Small intestine (tissue), 7 donors: ENCODE data around the gene CASP5. TPM values are rescaled to one million over a fixed set of nuclear protein-coding genes. Genes with fewer than 3 reads are reported as not detected.

Source experiments
- DNase-seq, 2 donors: peaks; one replicate each; pipeline versions ENCODE4 v3.0.0 to v3.0.0-alpha.2; 2013
- FAIRE-seq: peaks from 2 replicates; lab custom pipeline; 2012; peaks lifted over from hg19 to GRCh38; lab: Jason Lieb, UNC
- H3K27ac ChIP-seq, 3 donors: one replicate each; pipeline ENCODE4 v1.5.1; 2013; ENCODE audit warnings: low read length in 2 of 3, mild to moderate bottlenecking in 2 of 3, control low read depth in 1 of 3, inconsistent platforms in 1 of 3, low read depth in 1 of 3, moderate library complexity in 1 of 3
- H3K27me3 ChIP-seq, 3 donors: one replicate each; pipeline ENCODE4 v1.6.1; 2013; ENCODE audit warnings: low read length in 3 of 3, inconsistent platforms in 1 of 3; ENCODE audit not compliant: control insufficient read depth in 3 of 3, insufficient read depth in 3 of 3
- H3K36me3 ChIP-seq, 3 donors: one replicate each; pipeline ENCODE4 v1.6.1; 2013; ENCODE audit warnings: low read length in 3 of 3, inconsistent platforms in 1 of 3, low read depth in 1 of 3, mild to moderate bottlenecking in 1 of 3, moderate library complexity in 1 of 3; ENCODE audit not compliant: control insufficient read depth in 3 of 3, insufficient read depth in 2 of 3
- H3K4me1 ChIP-seq, 3 donors: one replicate each; pipeline ENCODE4 v1.6.1; 2013; ENCODE audit warnings: low read length in 2 of 3, inconsistent platforms in 1 of 3, low read depth in 1 of 3, mild to moderate bottlenecking in 1 of 3, moderate library complexity in 1 of 3; ENCODE audit not compliant: control insufficient read depth in 3 of 3, insufficient read depth in 2 of 3
- H3K4me3 ChIP-seq, 3 donors: one replicate each; pipeline ENCODE4 v1.5.1; 2013; ENCODE audit warnings: low read length in 3 of 3, control low read depth in 1 of 3, inconsistent platforms in 1 of 3, low read depth in 1 of 3, mild to moderate bottlenecking in 1 of 3, moderate library complexity in 1 of 3
- H3K9me3 ChIP-seq, 2 donors: one replicate each; pipeline ENCODE4 v1.6.1; 2013; ENCODE audit warnings: low read depth in 1 of 2, low read length in 1 of 2; ENCODE audit not compliant: control insufficient read depth in 2 of 2, insufficient read depth in 1 of 2
- WGBS, 3 donors: extraction: QIAGEN DNeasy Blood & Tissue Kit; methylation state at CpG; one replicate each; pipeline ENCODE4 v1.1.7; 2013; 5-methylcytosine and 5-hydroxymethylcytosine counted together
- polyA plus RNA-seq, 4 donors: library from polyadenylated mRNA; stranded (reverse) in 3 of 4; unstranded in 1 of 4; fragments of 200-250 nt in 3 of 4; fragments of 120-200 nt in 1 of 4; gene quantifications; one replicate each; pipeline versions ENCODE4 v1.2.1 to v1.2.3, GENCODE V29; 2013
- donor health status: healthy with polysubstance abuse.
- donor health status: control.
- donor health status: control.
- donor health status: Bipolar disorder and iron deficiency.
- donor health status: healthy.

CASP5 gene
- polyA plus RNA-seq, 4 donors, result 4.7 to 15.1 (median 8.1) TPM

DNA sequence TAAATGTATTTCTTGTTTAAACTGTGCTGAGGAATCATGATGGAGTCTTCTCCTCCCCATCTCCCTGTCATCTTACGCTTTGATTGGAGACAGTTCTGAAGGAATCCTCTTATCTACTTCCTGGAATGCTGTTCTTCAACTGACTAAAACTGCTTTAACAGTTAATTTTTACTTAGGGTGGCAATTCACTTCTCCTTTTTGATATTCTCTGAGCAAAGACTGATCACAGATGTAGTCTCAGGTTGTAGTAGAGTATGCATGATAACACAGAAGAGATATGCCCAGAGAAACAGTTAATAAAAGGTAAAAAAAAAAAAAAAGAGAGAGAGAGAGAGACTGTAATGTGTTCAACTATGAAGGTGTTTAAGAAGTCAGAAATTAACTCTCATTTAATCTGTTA is 1.4 kb upstream of the CASP5 start:
- Histone ChIP-seq H3K27me3 (no peaks in the 10 kb centered on the region), H3K36me3 (peaks cover under 1 to 13% (median 7%) of the 10 kb centered on the region in 3 donors), H3K9me3 (no peaks in the 10 kb centered on the region), H3K4me1 (peaks cover 0 to 7% (median 3%) of the 10 kb centered on the region in 3 donors), H3K27ac (peak overlapping the region in 1 of 3 donors; percentile 0), H3K4me3 (no peak overlapping the region)
- DNase-seq (no peak), FAIRE-seq (no peak)
- WGBS, 3 donors, result 73 to 96% (median 83%) methylated on average over 1 of the region's 1 CpG

DNA sequence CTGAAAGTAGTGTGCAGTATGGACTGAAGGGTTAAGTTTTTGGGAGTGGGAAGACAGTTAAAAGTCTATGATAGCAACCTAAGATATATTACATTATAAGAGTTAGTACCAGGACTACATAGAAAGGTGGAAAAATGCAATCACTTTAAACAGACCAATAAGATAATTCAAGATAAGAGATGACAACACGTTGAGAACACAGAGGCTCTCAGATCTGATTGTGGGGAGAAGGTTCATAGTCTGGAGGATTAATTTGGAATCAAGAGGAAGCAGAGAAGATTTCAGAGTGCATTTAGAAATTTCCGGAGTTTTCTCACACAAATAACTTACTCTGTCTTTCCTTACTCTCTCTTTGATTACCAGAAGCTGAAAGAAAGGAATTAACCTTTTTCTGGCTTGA is 441 bp downstream of the CASP5 start:
- H3K4me3 ChIP-seq, result no peak overlapping the region
- DNase-seq, result peak in 1 of 2 donors; percentile 32
- H3K27me3 ChIP-seq, result no peaks in the 10 kb centered on the region
- FAIRE-seq, result no peak
- H3K36me3 ChIP-seq, result peaks cover 0 to 8% (median 7%) of the 10 kb centered on the region in 3 donors
- 13 to 32% (median 19%) methylated on average over 2 of the region's 2 CpGs for WGBS, 3 donors
- H3K27ac ChIP-seq, result peak overlapping the region; percentile 54 to 65 (median 62)
- H3K9me3 ChIP-seq, result no peaks in the 10 kb centered on the region
- H3K4me1 ChIP-seq, result peaks cover 0 to 5% (median 3%) of the 10 kb centered on the region in 3 donors

DNA sequence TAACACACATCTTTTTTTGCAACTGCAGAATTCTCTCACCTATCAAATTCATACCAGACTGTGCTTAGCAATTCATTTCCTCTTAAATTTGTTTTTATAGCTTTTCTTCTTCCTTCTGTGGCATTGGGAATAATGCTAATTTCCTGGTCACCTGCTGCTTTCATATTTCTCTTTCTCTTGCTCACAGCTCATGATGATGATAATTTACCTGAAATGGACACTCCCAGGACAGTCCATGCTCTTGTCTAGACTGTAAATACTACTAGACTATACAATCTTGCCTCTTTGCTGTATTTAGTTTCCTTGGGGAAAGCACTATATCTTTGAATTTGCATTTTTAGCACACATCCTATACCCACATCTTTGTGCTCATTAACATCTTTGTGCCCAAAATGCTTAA is 15.5 kb downstream of the CASP5 start:
- H3K27ac ChIP-seq, result no peak overlapping the region
- FAIRE-seq (no peak), DNase-seq (no peak)
- H3K27me3 ChIP-seq, result no peaks in the 10 kb centered on the region
- H3K36me3 ChIP-seq, result no peaks in the 10 kb centered on the region
- H3K4me1 ChIP-seq, result no peaks in the 10 kb centered on the region
- no peak overlapping the region for H3K4me3 ChIP-seq
- H3K9me3 ChIP-seq, result no peaks in the 10 kb centered on the region

DNA sequence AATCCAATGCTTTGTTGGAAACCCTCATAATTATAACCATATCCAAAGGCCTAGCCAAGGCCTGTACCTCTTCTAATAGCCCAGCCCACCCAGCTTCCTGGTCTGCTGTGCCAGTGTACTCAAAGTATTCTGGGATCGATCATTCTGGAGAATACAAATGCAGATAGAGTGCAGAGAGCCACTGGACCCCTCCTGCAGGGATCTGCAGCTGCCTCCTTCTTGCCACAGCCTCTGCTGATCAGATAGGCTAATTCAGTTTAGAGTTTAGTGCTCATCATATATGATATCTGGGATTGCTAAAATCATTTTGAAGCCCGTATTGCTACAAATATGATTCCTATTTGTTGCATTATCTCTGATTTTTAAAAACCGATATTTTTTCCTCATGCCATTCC is 17.5 kb downstream of the CASP5 start:
- Histone ChIP-seq H3K27ac (no peak overlapping the region), H3K9me3 (no peaks in the 10 kb centered on the region), H3K27me3 (no peaks in the 10 kb centered on the region), H3K36me3 (no peaks in the 10 kb centered on the region), H3K4me1 (no peaks in the 10 kb centered on the region), H3K4me3 (no peak overlapping the region)
- DNase-seq (no peak), FAIRE-seq (no peak)
- 84 to 94% (median 87%) methylated on average over 3 of the region's 3 CpGs for WGBS, 3 donors

DNA sequence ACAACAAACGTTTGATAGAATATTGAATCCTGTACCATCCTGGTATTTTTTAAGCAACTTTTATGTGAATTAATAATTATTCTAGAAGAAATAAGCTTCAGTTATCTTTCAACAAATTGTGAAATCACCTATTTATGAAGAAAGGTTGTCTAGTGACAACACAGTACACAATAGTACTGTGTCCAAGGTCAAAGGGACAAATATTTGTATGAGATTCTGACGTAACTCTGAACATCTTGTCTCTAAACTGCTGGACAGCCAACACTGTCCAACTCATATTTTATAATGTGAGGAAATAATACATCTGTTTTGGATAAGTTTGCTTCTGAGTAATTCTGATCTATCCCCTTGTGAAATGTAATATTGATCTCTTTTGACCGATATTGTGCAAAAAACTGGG is 18.9 kb downstream of the CASP5 start:
- no peak for DNase-seq
- no peaks in the 10 kb centered on the region for H3K4me1 ChIP-seq
- H3K27ac ChIP-seq, result no peak overlapping the region
- 72 to 91% (median 86%) methylated on average over 3 of the region's 3 CpGs for WGBS, 3 donors
- no peak overlapping the region for H3K4me3 ChIP-seq
- FAIRE-seq, result no peak
- H3K9me3 ChIP-seq, result no peaks in the 10 kb centered on the region
- peaks cover 0 to 4% (median 0%) of the 10 kb centered on the region in 3 donors for H3K36me3 ChIP-seq
- no peaks in the 10 kb centered on the region for H3K27me3 ChIP-seq

DNA sequence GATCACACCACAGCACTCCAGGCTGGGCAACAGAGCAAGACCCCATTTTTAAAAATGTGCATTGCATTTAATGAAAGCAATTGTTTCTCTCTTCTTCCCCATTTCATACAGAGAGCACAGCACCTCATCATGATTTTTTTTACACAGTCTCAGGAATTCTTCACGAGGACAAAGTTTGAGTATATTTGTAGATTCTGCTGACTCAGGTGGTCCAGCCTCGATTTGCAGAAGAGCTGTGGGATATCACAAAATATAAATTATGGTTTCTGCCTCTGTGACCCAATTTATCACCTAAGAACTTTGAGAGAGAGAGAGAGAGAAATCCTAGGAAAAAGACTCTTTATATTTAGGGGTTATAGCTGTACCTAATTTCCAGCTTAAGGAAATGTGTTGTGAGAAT is 19.8 kb downstream of the CASP5 start:
- WGBS, 3 donors, result 72 to 87% (median 83%) methylated on average over 2 of the region's 2 CpGs
- Histone ChIP-seq H3K36me3 (peaks cover 0 to 4% (median 2%) of the 10 kb centered on the region in 3 donors), H3K4me1 (no peaks in the 10 kb centered on the region), H3K4me3 (no peak overlapping the region), H3K27ac (no peak overlapping the region), H3K9me3 (no peaks in the 10 kb centered on the region), H3K27me3 (no peaks in the 10 kb centered on the region)
- FAIRE-seq (no peak), DNase-seq (no peak)

DNA sequence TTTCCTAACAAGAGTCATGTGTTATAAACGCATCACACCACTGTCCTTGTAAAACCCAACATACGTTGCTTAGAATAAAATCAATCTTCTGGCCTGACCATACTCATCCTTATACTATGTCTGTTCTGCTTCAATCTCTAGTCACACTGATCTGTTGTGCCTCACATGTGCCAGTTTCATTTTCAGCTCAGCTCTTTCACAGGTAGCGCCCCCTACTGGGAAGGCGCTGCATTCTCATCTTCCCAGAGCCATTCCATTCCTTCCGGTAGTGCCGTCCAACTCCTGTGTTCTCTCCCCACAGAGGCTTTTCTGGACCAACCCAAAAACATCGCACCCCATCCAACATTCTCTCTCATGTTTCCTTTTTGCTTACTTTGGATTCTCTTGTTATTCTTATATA is 22.2 kb downstream of the CASP5 start:
- no peak overlapping the region for H3K4me3 ChIP-seq
- H3K27ac ChIP-seq, result no peak overlapping the region
- peak; percentile 14 to 25 for DNase-seq
- no peaks in the 10 kb centered on the region for H3K4me1 ChIP-seq
- no peak for FAIRE-seq
- peaks cover 0 to 4% (median 2%) of the 10 kb centered on the region in 3 donors for H3K36me3 ChIP-seq
- no peaks in the 10 kb centered on the region for H3K27me3 ChIP-seq
- no peaks in the 10 kb centered on the region for H3K9me3 ChIP-seq
- 83 to 90% (median 87%) methylated on average over 7 of the region's 7 CpGs for WGBS, 3 donors

DNA sequence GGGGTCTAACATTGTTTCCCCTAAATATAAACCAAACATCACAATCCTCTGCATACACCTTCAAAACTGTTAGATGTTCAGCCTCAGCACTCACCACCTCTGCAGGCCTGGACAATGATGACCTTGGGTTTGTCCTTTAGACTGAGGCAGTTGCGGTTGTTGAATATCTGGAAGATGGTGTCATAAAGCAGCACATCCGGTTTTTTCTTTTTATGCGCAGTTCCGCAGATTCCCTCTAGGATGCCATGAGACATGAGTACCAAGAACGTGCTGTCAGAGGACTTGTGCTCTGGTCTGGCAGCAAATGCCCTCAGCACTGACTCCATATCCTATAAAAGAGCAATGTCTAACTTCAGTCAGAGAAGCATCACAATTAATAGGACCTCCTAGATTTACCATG is 22.8 kb downstream of the CASP5 start:
- DNase-seq (no peak), FAIRE-seq (no peak)
- Histone ChIP-seq H3K36me3 (peaks cover 0 to 4% (median 2%) of the 10 kb centered on the region in 3 donors), H3K27me3 (no peaks in the 10 kb centered on the region), H3K9me3 (no peaks in the 10 kb centered on the region), H3K27ac (no peak overlapping the region), H3K4me3 (no peak overlapping the region), H3K4me1 (no peaks in the 10 kb centered on the region)
- 87 to 92% (median 91%) methylated on average over 5 of the region's 5 CpGs for WGBS, 3 donors

DNA sequence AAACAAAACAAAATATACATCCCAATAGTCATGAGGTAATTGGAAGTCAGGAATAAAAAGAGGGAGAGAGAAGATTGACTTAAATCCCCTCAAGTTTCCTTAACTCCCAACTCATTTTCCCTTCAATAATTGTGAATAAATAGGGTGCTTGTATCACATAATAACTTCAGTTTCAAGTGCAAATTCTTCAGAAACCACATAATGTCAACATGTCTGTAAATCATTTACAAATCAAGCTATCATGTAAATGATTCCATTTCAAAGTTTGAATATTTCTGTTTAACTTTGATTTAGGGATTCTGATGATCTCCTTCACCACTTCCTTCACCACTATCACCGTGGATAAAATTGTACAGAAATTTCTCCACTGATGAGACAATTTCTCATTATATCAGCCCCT is 23.2 kb downstream of the CASP5 start:
- FAIRE-seq, result no peak
- Histone ChIP-seq H3K27me3 (no peaks in the 10 kb centered on the region), H3K4me1 (no peaks in the 10 kb centered on the region), H3K9me3 (no peaks in the 10 kb centered on the region), H3K4me3 (no peak overlapping the region), H3K36me3 (peaks cover 0 to 6% (median 2%) of the 10 kb centered on the region in 3 donors), H3K27ac (no peak overlapping the region)
- WGBS, 3 donors, result 59 to 82% (median 69%) methylated on average over 1 of the region's 1 CpG
- DNase-seq, result no peak
